GM12878 (cell line): ENCODE measurements around the gene LNPK. TPM values are rescaled to one million over a fixed set of nuclear protein-coding genes. Genes with fewer than 3 reads are reported as not detected.
A peak's percentile ranks its signal among the peaks of the same experiment; 100 is the strongest.

Experiments used
- BCL11A ChIP-seq: IDR thresholded peaks from 2 replicates; pipeline ENCODE4 v1.6.1; 2011; ENCODE audit warnings: low read depth, low read length
- BRCA1 ChIP-seq: IDR thresholded peaks from 2 replicates; pipeline ENCODE4 v1.6.1; 2011; ENCODE audit warnings: low read depth, low read length, improper control_type of control experiment
- CREB1 ChIP-seq: IDR thresholded peaks from 2 replicates; pipeline ENCODE4 v1.6.1; 2012; ENCODE audit warnings: low read depth, mild to moderate bottlenecking, inconsistent platforms
- DPF2 ChIP-seq: fragments of 450-650 bp; IDR thresholded peaks from 2 replicates; pipeline ENCODE4 v1.6.1; 2017; ENCODE audit warnings: mild to moderate bottlenecking
- HDAC2 ChIP-seq: fragments of 200-600 bp; sonication (generic); IDR thresholded peaks from 2 replicates; pipeline ENCODE4 v1.6.1; 2017
- JUNB ChIP-seq: IDR thresholded peaks from 2 replicates; pipeline ENCODE4 v1.6.1; 2016; ENCODE audit warnings: antibody characterized with exemption, mild to moderate bottlenecking
- KDM1A ChIP-seq: fragments of 200-600 bp; sonication (generic); IDR thresholded peaks from 2 replicates; pipeline ENCODE4 v1.6.1; 2016; ENCODE audit warnings: borderline replicate concordance
- KLF5 ChIP-seq: fragments of 450-650 bp; IDR thresholded peaks from 2 replicates; pipeline ENCODE4 v1.6.1; 2014; ENCODE audit warnings: mild to moderate bottlenecking; ENCODE audit not compliant: partially characterized antibody
- MEF2B ChIP-seq: fragments of 450-650 bp; IDR thresholded peaks from 2 replicates; pipeline ENCODE4 v1.6.1; 2018; ENCODE audit warnings: mild to moderate bottlenecking, moderate library complexity; ENCODE audit not compliant: partially characterized antibody, poor library complexity, severe bottlenecking
- MLLT1 ChIP-seq: fragments of 450-650 bp; IDR thresholded peaks from 2 replicates; pipeline ENCODE4 v1.6.1; 2016; ENCODE audit warnings: mild to moderate bottlenecking
- MTA3 ChIP-seq: IDR thresholded peaks from 2 replicates; pipeline ENCODE4 v1.6.1; 2012; ENCODE audit warnings: low read length, inconsistent platforms, borderline replicate concordance
- NFIC ChIP-seq: IDR thresholded peaks from 2 replicates; pipeline ENCODE4 v1.6.1; 2012; ENCODE audit warnings: low read depth, mild to moderate bottlenecking, inconsistent platforms, low read length, moderate library complexity
- NRF1 ChIP-seq: conservative IDR thresholded peaks from 2 replicates; pipeline ENCODE4 v1.6.1; 2011; ENCODE audit warnings: mild to moderate bottlenecking, low read depth, low read length, improper control_type of control experiment
- PAX5 ChIP-seq: IDR thresholded peaks from 2 replicates; pipeline ENCODE4 v1.6.1; 2011; ENCODE audit warnings: low read depth, low read length, borderline replicate concordance
- PAX8 ChIP-seq: fragments of 450-650 bp; IDR thresholded peaks from 2 replicates; pipeline ENCODE4 v1.6.1; 2017; ENCODE audit warnings: mild to moderate bottlenecking, moderate library complexity
- PML ChIP-seq: IDR thresholded peaks from 2 replicates; pipeline ENCODE4 v1.6.1; 2012; ENCODE audit warnings: low read length, inconsistent platforms
- POLR2A ChIP-seq: IDR thresholded peaks from 2 replicates; pipeline ENCODE4 v1.6.1; 2011; ENCODE audit warnings: low read depth, mild to moderate bottlenecking, low read length
- POU2F2 ChIP-seq: IDR thresholded peaks from 3 replicates; pipeline ENCODE4 v1.6.1; 2011; ENCODE audit warnings: low read depth, mild to moderate bottlenecking, low read length, borderline replicate concordance
- RELA ChIP-seq: fragments of 450-650 bp; IDR thresholded peaks from 2 replicates; pipeline ENCODE4 v1.8.0; 2014; ENCODE audit warnings: borderline replicate concordance; ENCODE audit not compliant: partially characterized antibody
- SMAD1 ChIP-seq: fragments of 450-650 bp; IDR thresholded peaks from 2 replicates; pipeline ENCODE4 v1.6.1; 2018; ENCODE audit warnings: mild to moderate bottlenecking, low read depth; ENCODE audit not compliant: partially characterized antibody
- polyA plus RNA-seq, 11 experiments: library from polyadenylated mRNA; depleted of rRNA in 4 of 11; unstranded in 6 of 11; stranded (reverse) in 5 of 11; fragments of >200 nt; fragmentation: Nextera tagmentation in 4 of 11; fragmentation: Illumina TruSeq in 1 of 11; extraction: Ambion mirVana in 4 of 11; extraction: Trizol in 1 of 11; gene quantifications; 1 replicate in 1 of 11; 2 replicates in 10 of 11; pipeline versions ENCODE4 v1.2.1 to v1.2.3, GENCODE V29; 2011 to 2016; ENCODE audit warnings: inconsistent platforms in 2 of 11, missing spikeins in 2 of 11, low read depth in 1 of 11
- total RNA-seq, 4 experiments: library from RNA; depleted of rRNA in 3 of 4; stranded (reverse); fragments of >200 nt in 3 of 4; fragmentation: Illumina TruSeq in 1 of 4; extraction: Trizol in 1 of 4; gene quantifications; 2 replicates each; pipeline versions ENCODE4 v1.2.1 to v1.2.3, GENCODE V29; 2013 to 2021
- TF ChIP-seq, protein P1 (sequence below): IDR thresholded peaks from 2 replicates; pipeline ENCODE4 v1.6.1; 2012; ENCODE audit warnings: low read depth, low read length, improper control_type of control experiment
- TF ChIP-seq, protein P2 (sequence below): IDR thresholded peaks from 2 replicates; pipeline ENCODE4 v1.6.1; 2011; ENCODE audit warnings: borderline replicate concordance, low read depth, mild to moderate bottlenecking, moderate library complexity, low read length; ENCODE audit not compliant: insufficient read depth, poor library complexity, severe bottlenecking
- TF ChIP-seq, protein P3 (sequence below): fragments of 450-650 bp; IDR thresholded peaks from 2 replicates; pipeline ENCODE4 v1.6.1; 2014; ENCODE audit warnings: mild to moderate bottlenecking
- TF ChIP-seq, protein P4 (sequence below): IDR thresholded peaks from 2 replicates; pipeline ENCODE4 v1.6.1; 2012; ENCODE audit warnings: low read depth, low read length, improper control_type of control experiment
- TF ChIP-seq, protein P5 (sequence below): fragments of 450-650 bp; IDR thresholded peaks from 2 replicates; pipeline ENCODE4 v1.6.1; 2017; ENCODE audit warnings: mild to moderate bottlenecking

LNPK gene
- total and polyA plus RNA-seq, 10 of the 15 experiments (the other 5 are each of a cell fraction or from before 2014, with no cell fraction given): 3.2 to 30.0 (median 15.6) TPM

- no peak for TF ChIP-seq JUNB
- peak; percentile 27; the same call in 1 of the 2 replicates for TF ChIP-seq NFIC
- peak; percentile 91 for TF ChIP-seq POLR2A
- peak; percentile 73; the same call in 1 of the 2 replicates for TF ChIP-seq DPF2
- peak; percentile 13; the same call in 1 of the 2 replicates for TF ChIP-seq PAX5
- TF ChIP-seq PAX8: no peak
- no peak for TF ChIP-seq BRCA1
- no peak for TF ChIP-seq KLF5
- TF ChIP-seq, protein P1, sequence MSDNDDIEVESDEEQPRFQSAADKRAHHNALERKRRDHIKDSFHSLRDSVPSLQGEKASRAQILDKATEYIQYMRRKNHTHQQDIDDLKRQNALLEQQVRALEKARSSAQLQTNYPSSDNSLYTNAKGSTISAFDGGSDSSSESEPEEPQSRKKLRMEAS: peak; percentile 95
- peak; percentile 85 for TF ChIP-seq PML
- TF ChIP-seq MEF2B: peak; percentile 57
- TF ChIP-seq, protein P2, sequence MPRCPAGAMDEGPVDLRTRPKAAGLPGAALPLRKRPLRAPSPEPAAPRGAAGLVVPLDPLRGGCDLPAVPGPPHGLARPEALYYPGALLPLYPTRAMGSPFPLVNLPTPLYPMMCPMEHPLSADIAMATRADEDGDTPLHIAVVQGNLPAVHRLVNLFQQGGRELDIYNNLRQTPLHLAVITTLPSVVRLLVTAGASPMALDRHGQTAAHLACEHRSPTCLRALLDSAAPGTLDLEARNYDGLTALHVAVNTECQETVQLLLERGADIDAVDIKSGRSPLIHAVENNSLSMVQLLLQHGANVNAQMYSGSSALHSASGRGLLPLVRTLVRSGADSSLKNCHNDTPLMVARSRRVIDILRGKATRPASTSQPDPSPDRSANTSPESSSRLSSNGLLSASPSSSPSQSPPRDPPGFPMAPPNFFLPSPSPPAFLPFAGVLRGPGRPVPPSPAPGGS: no peak
- TF ChIP-seq SMAD1: no peak
- TF ChIP-seq, protein P3, sequence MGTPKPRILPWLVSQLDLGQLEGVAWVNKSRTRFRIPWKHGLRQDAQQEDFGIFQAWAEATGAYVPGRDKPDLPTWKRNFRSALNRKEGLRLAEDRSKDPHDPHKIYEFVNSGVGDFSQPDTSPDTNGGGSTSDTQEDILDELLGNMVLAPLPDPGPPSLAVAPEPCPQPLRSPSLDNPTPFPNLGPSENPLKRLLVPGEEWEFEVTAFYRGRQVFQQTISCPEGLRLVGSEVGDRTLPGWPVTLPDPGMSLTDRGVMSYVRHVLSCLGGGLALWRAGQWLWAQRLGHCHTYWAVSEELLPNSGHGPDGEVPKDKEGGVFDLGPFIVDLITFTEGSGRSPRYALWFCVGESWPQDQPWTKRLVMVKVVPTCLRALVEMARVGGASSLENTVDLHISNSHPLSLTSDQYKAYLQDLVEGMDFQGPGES: no peak
- TF ChIP-seq HDAC2: no peak
- TF ChIP-seq, protein P4, sequence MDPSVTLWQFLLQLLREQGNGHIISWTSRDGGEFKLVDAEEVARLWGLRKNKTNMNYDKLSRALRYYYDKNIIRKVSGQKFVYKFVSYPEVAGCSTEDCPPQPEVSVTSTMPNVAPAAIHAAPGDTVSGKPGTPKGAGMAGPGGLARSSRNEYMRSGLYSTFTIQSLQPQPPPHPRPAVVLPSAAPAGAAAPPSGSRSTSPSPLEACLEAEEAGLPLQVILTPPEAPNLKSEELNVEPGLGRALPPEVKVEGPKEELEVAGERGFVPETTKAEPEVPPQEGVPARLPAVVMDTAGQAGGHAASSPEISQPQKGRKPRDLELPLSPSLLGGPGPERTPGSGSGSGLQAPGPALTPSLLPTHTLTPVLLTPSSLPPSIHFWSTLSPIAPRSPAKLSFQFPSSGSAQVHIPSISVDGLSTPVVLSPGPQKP: 0 out of 2 replicates have a peak, but pooled peaks have one; percentile 3
- TF ChIP-seq POU2F2: peak; percentile 62; the same call in 1 of the 3 replicates
- TF ChIP-seq MTA3: no peak
- no peak for TF ChIP-seq KDM1A
- TF ChIP-seq, protein P5, sequence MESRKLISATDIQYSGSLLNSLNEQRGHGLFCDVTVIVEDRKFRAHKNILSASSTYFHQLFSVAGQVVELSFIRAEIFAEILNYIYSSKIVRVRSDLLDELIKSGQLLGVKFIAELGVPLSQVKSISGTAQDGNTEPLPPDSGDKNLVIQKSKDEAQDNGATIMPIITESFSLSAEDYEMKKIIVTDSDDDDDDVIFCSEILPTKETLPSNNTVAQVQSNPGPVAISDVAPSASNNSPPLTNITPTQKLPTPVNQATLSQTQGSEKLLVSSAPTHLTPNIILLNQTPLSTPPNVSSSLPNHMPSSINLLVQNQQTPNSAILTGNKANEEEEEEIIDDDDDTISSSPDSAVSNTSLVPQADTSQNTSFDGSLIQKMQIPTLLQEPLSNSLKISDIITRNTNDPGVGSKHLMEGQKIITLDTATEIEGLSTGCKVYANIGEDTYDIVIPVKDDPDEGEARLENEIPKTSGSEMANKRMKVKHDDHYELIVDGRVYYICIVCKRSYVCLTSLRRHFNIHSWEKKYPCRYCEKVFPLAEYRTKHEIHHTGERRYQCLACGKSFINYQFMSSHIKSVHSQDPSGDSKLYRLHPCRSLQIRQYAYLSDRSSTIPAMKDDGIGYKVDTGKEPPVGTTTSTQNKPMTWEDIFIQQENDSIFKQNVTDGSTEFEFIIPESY: no peak
- 0 out of 2 replicates have a peak, but pooled peaks have one; percentile 49 for TF ChIP-seq MLLT1
- TF ChIP-seq CREB1: 0 out of 2 replicates have a peak, but pooled peaks have one; percentile 22
- TF ChIP-seq RELA: no peak
- no peak for TF ChIP-seq BCL11A
- TF ChIP-seq NRF1: 0 out of 2 replicates have a peak, but pooled peaks have one; percentile 13
Measured at GRCh38 chr2:176001916-176002687, at the start of gene LNPK (continued).
